ENCODE data around the gene PCGF1. TPM values are rescaled to one million over a fixed set of nuclear protein-coding genes. Genes with fewer than 3 reads are reported as not detected.
A peak's percentile ranks its signal among the peaks of the same experiment; 100 is the strongest.

The PCGF1 gene
- total RNA-seq, 1 experiment from 2014 or later: 28.1 TPM

- Histone ChIP-seq H2BK120ac (ENCODE audit: low read depth, low read length, poor library complexity, severe bottlenecking) (no peak overlapping the region), H3K27me3 (ENCODE audit: insufficient read depth, low read length) (no peaks in the 10 kb centered on the region; the same call in 1 of the 2 replicates), H2BK5ac (ENCODE audit: insufficient read length, low read length) (no peak overlapping the region), H3K9ac (ENCODE audit: extremely low read depth, insufficient read length, low read length) (peak overlapping the region; percentile 32), H3K4me1 (ENCODE audit: insufficient read depth, low read length) (0 out of 2 replicates have a peak, but pooled peaks cover 2% of the 10 kb centered on the region), H3K14ac (ENCODE audit: insufficient read depth, low read length) (peak overlapping the region; percentile 61), H2AK5ac (ENCODE audit: insufficient read length, low read length) (no peak overlapping the region), H2BK12ac (ENCODE audit: insufficient read length, low read depth, low read length) (no peak overlapping the region), H3K79me2 (ENCODE audit: insufficient read depth, low read length) (no peaks in the 10 kb centered on the region), H3K23ac (ENCODE audit: insufficient read length, low read depth, low read length) (no peak overlapping the region), H3K79me1 (ENCODE audit: insufficient read depth, low read depth, low read length, poor library complexity, severe bottlenecking) (no peaks in the 10 kb centered on the region), H3K23me2 (ENCODE audit: insufficient read length, low read depth, low read length, poor library complexity, severe bottlenecking) (peaks cover 20% of the 10 kb centered on the region), H3K9me3 (ENCODE audit: control insufficient read depth, low read depth, low read length) (no peaks in the 10 kb centered on the region), H2AFZ (ENCODE audit: low read length) (no peak overlapping the region), H4K5ac (ENCODE audit: insufficient read length, low read depth, low read length) (no peak overlapping the region), H2BK15ac (ENCODE audit: low read depth, low read length) (no peak overlapping the region), H4K91ac (ENCODE audit: insufficient read length, low read depth, low read length) (no peak overlapping the region), H3K4ac (ENCODE audit: low read depth, low read length) (no peak overlapping the region), H3K27ac (ENCODE audit: insufficient read length, low read depth, low read length) (no peak overlapping the region), H4K8ac (replicated peaks; ENCODE audit: insufficient read length, low read depth, low read length) (no peak overlapping the region), H3K56ac (ENCODE audit: insufficient read length, low read depth, low read length) (no peak overlapping the region), H4K20me1 (ENCODE audit: control insufficient read depth, insufficient read depth, insufficient read length) (no peaks in the 10 kb centered on the region), H2BK20ac (ENCODE audit: low read depth, low read length, poor library complexity, severe bottlenecking) (no peak overlapping the region), H3K18ac (ENCODE audit: insufficient read length, low read depth, low read length) (peak overlapping the region; percentile 10), H3T11ph (ENCODE audit: low read length) (no peak overlapping the region), H3K4me2 (ENCODE audit: insufficient read depth, insufficient read length, low read length) (peak overlapping the region; percentile 63)
- Mint-ChIP-seq H3K27ac (peak overlapping the region in 1 of 3 experiments; percentile 94; a peak in 2 of 7 replicates), H3K4me1 (peaks cover 20 to 24% of the 10 kb centered on the region in 2 experiments), H3K27me3 (ENCODE audit: low read depth) (peaks cover 51% of the 10 kb centered on the region), H3K36me3 (ENCODE audit: insufficient read depth in 1 of 3, low read depth in 3 of 3) (peaks cover 0 to 23% (median 15%) of the 10 kb centered on the region in 3 experiments; a peak in 6 of 7 replicates), H3K9me3 (no peaks in the 10 kb centered on the region), H3K4me3 (peak overlapping the region; percentile 92 to 93)
- TF ChIP-seq, protein P1, sequence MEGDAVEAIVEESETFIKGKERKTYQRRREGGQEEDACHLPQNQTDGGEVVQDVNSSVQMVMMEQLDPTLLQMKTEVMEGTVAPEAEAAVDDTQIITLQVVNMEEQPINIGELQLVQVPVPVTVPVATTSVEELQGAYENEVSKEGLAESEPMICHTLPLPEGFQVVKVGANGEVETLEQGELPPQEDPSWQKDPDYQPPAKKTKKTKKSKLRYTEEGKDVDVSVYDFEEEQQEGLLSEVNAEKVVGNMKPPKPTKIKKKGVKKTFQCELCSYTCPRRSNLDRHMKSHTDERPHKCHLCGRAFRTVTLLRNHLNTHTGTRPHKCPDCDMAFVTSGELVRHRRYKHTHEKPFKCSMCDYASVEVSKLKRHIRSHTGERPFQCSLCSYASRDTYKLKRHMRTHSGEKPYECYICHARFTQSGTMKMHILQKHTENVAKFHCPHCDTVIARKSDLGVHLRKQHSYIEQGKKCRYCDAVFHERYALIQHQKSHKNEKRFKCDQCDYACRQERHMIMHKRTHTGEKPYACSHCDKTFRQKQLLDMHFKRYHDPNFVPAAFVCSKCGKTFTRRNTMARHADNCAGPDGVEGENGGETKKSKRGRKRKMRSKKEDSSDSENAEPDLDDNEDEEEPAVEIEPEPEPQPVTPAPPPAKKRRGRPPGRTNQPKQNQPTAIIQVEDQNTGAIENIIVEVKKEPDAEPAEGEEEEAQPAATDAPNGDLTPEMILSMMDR (conservative IDR thresholded peaks at IDR 0.05): no peak
- DNase-seq: peak; percentile 61
- WGBS (ENCODE audit: extremely low coverage, insufficient read length, low lambda C conversion rate): no CpG with 5 or more reads among the region's 58 CpGs
Measured at GRCh38 chr2:74554820-74555531, 47.5 kb upstream of the PCGF1 start.

Data from H9 (cell line).